GM23248 (cell line): Measurements from ENCODE around the gene ZFYVE9.

ENCODE experiments used
- EZH2 ChIP-seq: fragments of 200-600 bp; sonication (generic); IDR thresholded peaks from 2 replicates; pipeline ENCODE4 v1.6.1; 2018; ENCODE audit warnings: antibody characterized with exemption, mild to moderate bottlenecking; ENCODE audit not compliant: insufficient read depth, poor library complexity, severe bottlenecking
- EZH2phosphoT487 ChIP-seq: fragments of 200-600 bp; sonication (generic); IDR thresholded peaks from 2 replicates; pipeline ENCODE4 v1.6.1; 2018; ENCODE audit warnings: antibody characterized with exemption, moderate library complexity, mild to moderate bottlenecking, low read depth; ENCODE audit not compliant: insufficient read depth

- no peak for TF ChIP-seq EZH2
- TF ChIP-seq EZH2phosphoT487: no peak
These were observed 1.0 kb upstream of the ZFYVE9 start for GRCh38 chr1:52140633-52141512.
